ENCODE data around the gene CARD14.

GRCh38 chr17:80212109-80212508 is 42.3 kb downstream of the CARD14 start:
- TF ChIP-seq, protein P1, sequence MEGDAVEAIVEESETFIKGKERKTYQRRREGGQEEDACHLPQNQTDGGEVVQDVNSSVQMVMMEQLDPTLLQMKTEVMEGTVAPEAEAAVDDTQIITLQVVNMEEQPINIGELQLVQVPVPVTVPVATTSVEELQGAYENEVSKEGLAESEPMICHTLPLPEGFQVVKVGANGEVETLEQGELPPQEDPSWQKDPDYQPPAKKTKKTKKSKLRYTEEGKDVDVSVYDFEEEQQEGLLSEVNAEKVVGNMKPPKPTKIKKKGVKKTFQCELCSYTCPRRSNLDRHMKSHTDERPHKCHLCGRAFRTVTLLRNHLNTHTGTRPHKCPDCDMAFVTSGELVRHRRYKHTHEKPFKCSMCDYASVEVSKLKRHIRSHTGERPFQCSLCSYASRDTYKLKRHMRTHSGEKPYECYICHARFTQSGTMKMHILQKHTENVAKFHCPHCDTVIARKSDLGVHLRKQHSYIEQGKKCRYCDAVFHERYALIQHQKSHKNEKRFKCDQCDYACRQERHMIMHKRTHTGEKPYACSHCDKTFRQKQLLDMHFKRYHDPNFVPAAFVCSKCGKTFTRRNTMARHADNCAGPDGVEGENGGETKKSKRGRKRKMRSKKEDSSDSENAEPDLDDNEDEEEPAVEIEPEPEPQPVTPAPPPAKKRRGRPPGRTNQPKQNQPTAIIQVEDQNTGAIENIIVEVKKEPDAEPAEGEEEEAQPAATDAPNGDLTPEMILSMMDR (IDR thresholded peaks at IDR 0.05; ENCODE audit: low read depth, low read length): no peak
- no peak for TF ChIP-seq POLR2A (IDR thresholded peaks at IDR 0.05; ENCODE audit: extremely low read depth, insufficient read length)
- TF ChIP-seq MYC (IDR thresholded peaks at IDR 0.05; ENCODE audit: low read depth, low read length): no peak
- no peak for TF ChIP-seq MAX (IDR thresholded peaks at IDR 0.05; ENCODE audit: low read depth, low read length)

All from NB4 (cell line).